HUES6 (cell line): ENCODE results near the gene GPER1.
"Not testable (repeated sequence)": the region's sequence is repeated elsewhere in the genome, so short reads cannot be mapped to it uniquely, and the experiment has no call there.

Experiments used
- H3K27ac ChIP-seq: 2 replicates; pipeline ENCODE4 v1.7.0; 2013; ENCODE audit warnings: low read depth, mild to moderate bottlenecking, low read length, inconsistent platforms
- H3K27me3 ChIP-seq: 2 replicates; pipeline ENCODE4 v1.6.1; 2013; ENCODE audit warnings: low read length; ENCODE audit not compliant: control insufficient read depth, insufficient read depth
- H3K36me3 ChIP-seq: 2 replicates; pipeline ENCODE4 v1.6.1; 2013; ENCODE audit warnings: low read length; ENCODE audit not compliant: control insufficient read depth, insufficient read depth
- H3K4me1 ChIP-seq: 2 replicates; pipeline ENCODE4 v1.6.1; 2013; ENCODE audit warnings: low read length; ENCODE audit not compliant: control insufficient read depth, insufficient read depth
- H3K4me3 ChIP-seq: 2 replicates; pipeline ENCODE4 v1.5.1; 2013; ENCODE audit warnings: low read depth, low read length
- H3K9ac ChIP-seq: one replicate; pipeline ENCODE4 v1.6.1; 2013; ENCODE audit warnings: mild to moderate bottlenecking, low read length
- H3K9me3 ChIP-seq: 2 replicates; pipeline ENCODE4 v1.6.1; 2013; ENCODE audit warnings: low read depth, low read length; ENCODE audit not compliant: control insufficient read depth, insufficient read depth

The GPER1 gene

GRCh38 chr7:1114505-1114904, 26.6 kb downstream of the GPER1 start:
- H3K27ac ChIP-seq, result no peak overlapping the region
- H3K4me1 ChIP-seq, result no peaks in the 10 kb centered on the region
- H3K9me3 ChIP-seq, result no peaks in the 10 kb centered on the region
- peaks cover 4% of the 10 kb centered on the region; the same call in 1 of the 2 replicates for H3K36me3 ChIP-seq
- no peaks in the 10 kb centered on the region for H3K27me3 ChIP-seq
- no peak overlapping the region for H3K9ac ChIP-seq
- no peak overlapping the region for H3K4me3 ChIP-seq

- H3K4me3 ChIP-seq, H3K9ac ChIP-seq, H3K4me1 ChIP-seq, H3K27me3 ChIP-seq, H3K9me3 ChIP-seq, H3K36me3 ChIP-seq, H3K27ac ChIP-seq: not testable (repeated sequence)
These were observed 27.5 kb downstream of the GPER1 start for GRCh38 chr7:1115171-1116045.

GRCh38 chr7:1116383-1117008, 28.6 kb downstream of the GPER1 start:
- not testable (repeated sequence) for H3K4me1 ChIP-seq, H3K36me3 ChIP-seq, H3K9me3 ChIP-seq, H3K27me3 ChIP-seq, H3K27ac ChIP-seq, H3K9ac ChIP-seq, H3K4me3 ChIP-seq

DNA sequence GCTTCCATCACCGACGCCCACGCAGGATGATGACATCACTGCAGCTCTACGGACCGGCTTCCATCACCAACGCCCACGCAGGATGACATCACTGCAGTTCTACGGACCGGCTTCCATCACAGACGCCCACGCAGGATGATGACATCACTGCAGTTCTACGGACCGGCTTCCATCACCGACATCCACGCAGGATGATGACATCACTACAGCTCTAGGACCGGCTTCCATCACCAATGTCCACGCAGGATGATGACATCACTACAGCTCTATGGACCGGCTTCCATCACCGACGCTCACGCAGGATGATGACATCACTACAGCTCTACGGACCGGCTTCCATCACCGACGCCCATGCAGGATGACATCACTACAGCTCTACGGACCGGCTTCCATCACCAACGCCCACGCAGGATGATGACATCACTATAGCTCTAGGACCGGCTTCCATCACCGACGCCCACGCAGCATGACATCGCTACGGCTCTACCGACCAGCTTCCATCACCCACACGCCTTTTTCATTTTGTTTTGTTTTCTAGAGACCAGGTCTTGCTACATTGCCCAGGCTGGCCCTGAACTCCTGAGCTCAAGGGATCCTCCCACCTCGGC, 29.5 kb downstream of the GPER1 start:
- H3K27me3 ChIP-seq, result no peaks in the 10 kb centered on the region
- peaks cover 2% of the 10 kb centered on the region; the same call in 1 of the 2 replicates for H3K4me1 ChIP-seq
- H3K9me3 ChIP-seq, result no peaks in the 10 kb centered on the region
- H3K9ac ChIP-seq, result no peak overlapping the region
- no peak overlapping the region for H3K27ac ChIP-seq
- H3K4me3 ChIP-seq, result no peak overlapping the region
- peaks cover 4% of the 10 kb centered on the region; the same call in 1 of the 2 replicates for H3K36me3 ChIP-seq

GRCh38 chr7:1119201-1119600, 31.3 kb downstream of the GPER1 start:
- Histone ChIP-seq H3K9me3 (no peaks in the 10 kb centered on the region), H3K4me3 (no peak overlapping the region), H3K9ac (no peak overlapping the region), H3K4me1 (peaks cover 17% of the 10 kb centered on the region), H3K27ac (no peak overlapping the region), H3K36me3 (peaks cover 4% of the 10 kb centered on the region; the same call in 1 of the 2 replicates), H3K27me3 (no peaks in the 10 kb centered on the region)

- H3K27ac ChIP-seq, result no peak overlapping the region
- no peaks in the 10 kb centered on the region for H3K9me3 ChIP-seq
- peaks cover 16% of the 10 kb centered on the region; the same call in 1 of the 2 replicates for H3K36me3 ChIP-seq
- no peak overlapping the region for H3K4me3 ChIP-seq
- H3K9ac ChIP-seq, result no peak overlapping the region
- peaks cover 18% of the 10 kb centered on the region for H3K4me1 ChIP-seq
- no peaks in the 10 kb centered on the region for H3K27me3 ChIP-seq
These were observed 32.9 kb downstream of the GPER1 start for GRCh38 chr7:1120791-1121190.

- no peaks in the 10 kb centered on the region for H3K9me3 ChIP-seq
- no peaks in the 10 kb centered on the region for H3K27me3 ChIP-seq
- H3K4me3 ChIP-seq, result no peak overlapping the region
- H3K9ac ChIP-seq, result no peak overlapping the region
- peaks cover 18% of the 10 kb centered on the region for H3K4me1 ChIP-seq
- H3K36me3 ChIP-seq, result peaks cover 17% of the 10 kb centered on the region
- no peak overlapping the region for H3K27ac ChIP-seq
These were observed 33.6 kb downstream of the GPER1 start for GRCh38 chr7:1121476-1121875.

GRCh38 chr7:1121886-1122831, 34.2 kb downstream of the GPER1 start:
- H3K9ac ChIP-seq, result no peak overlapping the region
- no peak overlapping the region for H3K4me3 ChIP-seq

DNA sequence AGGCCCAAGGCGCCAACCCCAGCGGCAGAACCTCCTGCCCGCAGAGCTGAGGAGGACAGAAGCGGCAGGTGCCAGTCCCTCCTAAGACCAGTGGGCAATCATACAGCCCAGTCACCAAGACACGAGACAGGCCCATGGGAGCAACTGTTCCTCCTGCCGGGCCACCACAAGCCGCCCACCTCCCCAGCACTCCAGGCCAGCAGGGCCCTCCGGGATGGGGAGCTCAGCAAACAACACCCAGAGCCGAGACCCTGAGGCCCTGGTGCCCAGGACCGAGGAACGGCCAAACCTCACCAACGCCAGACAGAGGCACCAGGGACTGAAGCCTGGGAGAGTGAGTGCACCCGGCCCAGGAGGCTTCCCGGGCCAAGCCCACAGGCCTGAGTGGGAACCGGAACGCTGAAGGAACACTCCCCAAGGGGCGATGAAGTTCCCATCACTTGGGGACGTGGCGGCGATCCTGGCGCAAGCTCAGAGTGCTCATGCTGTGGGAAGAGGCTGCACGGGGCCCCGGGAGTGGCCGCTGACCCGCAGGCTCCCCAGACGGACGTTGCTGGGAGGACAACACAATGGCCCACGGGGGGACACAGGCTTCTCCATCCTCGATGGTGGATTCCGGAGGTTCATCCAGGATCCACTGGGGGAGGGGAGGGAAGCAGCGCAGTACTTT, 35.1 kb downstream of the GPER1 start:
- Histone ChIP-seq H3K27ac (no peak overlapping the region), H3K4me1 (peaks cover 18% of the 10 kb centered on the region), H3K9ac (no peak overlapping the region), H3K4me3 (no peak overlapping the region), H3K27me3 (no peaks in the 10 kb centered on the region), H3K9me3 (no peaks in the 10 kb centered on the region), H3K36me3 (peaks cover 18% of the 10 kb centered on the region)

More at GRCh38 chr7:1121886-1122831, 34.2 kb downstream of the GPER1 start:
- no peaks in the 10 kb centered on the region for H3K27me3 ChIP-seq
- no peaks in the 10 kb centered on the region for H3K9me3 ChIP-seq
- H3K4me1 ChIP-seq, result peaks cover 18% of the 10 kb centered on the region
- H3K36me3 ChIP-seq, result peaks cover 21% of the 10 kb centered on the region
- no peak overlapping the region for H3K27ac ChIP-seq

DNA sequence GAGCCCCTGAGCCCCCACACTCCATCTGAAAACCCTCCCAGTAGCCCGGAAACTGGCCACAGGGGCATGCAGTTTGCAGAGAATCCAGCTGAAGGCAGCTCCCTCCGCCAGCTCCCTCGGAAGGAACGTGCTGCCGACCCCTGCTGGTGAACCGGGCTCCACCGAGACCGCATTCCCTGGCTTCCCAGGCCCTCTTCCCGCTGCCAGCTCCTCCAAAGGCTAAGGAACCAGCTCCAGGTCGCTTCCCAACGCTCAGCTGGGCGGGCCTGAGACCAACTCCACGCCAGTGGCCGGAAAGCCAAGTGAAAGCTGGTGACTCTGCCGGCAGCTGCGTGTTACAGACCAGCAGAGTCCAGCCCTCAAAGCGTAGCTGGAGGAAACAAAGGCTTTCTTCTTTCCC, 35.8 kb downstream of the GPER1 start:
- no peak overlapping the region for H3K9ac ChIP-seq
- H3K27ac ChIP-seq, result no peak overlapping the region
- no peaks in the 10 kb centered on the region for H3K27me3 ChIP-seq
- H3K36me3 ChIP-seq, result peaks cover 18% of the 10 kb centered on the region
- peaks cover 18% of the 10 kb centered on the region for H3K4me1 ChIP-seq
- no peaks in the 10 kb centered on the region for H3K9me3 ChIP-seq
- H3K4me3 ChIP-seq, result no peak overlapping the region
